NT2/D1 (cell line): ENCODE measurements around the gene CCDC120.
A peak's percentile ranks its signal among the peaks of the same experiment; 100 is the strongest.

Experiments used
- DNase-seq: peaks from one replicate; pipeline ENCODE4 v3.0.0-alpha.2; 2011; ENCODE audit warnings: low read depth, low spot score
- H3K27me3 ChIP-seq: 2 replicates; pipeline ENCODE4 v1.6.0; 2011; ENCODE audit warnings: mild to moderate bottlenecking; ENCODE audit not compliant: insufficient read length, insufficient read depth
- H3K36me3 ChIP-seq: 2 replicates; pipeline ENCODE4 v1.6.1; 2011; ENCODE audit warnings: mild to moderate bottlenecking, low read length, mixed read lengths; ENCODE audit not compliant: insufficient read depth, insufficient read length
- H3K4me1 ChIP-seq: 2 replicates; pipeline ENCODE4 v1.5.1; 2011; ENCODE audit not compliant: insufficient read depth, insufficient read length
- H3K4me3 ChIP-seq: 2 replicates; pipeline ENCODE4 v1.5.1; 2011; ENCODE audit warnings: low read depth; ENCODE audit not compliant: insufficient read length
- H3K9ac ChIP-seq: 2 replicates; pipeline ENCODE4 v1.6.0; 2011; ENCODE audit warnings: low read depth; ENCODE audit not compliant: insufficient read length
- H3K9me3 ChIP-seq: 2 replicates; pipeline ENCODE4 v1.5.1; 2011; ENCODE audit warnings: mild to moderate bottlenecking, low read length; ENCODE audit not compliant: insufficient read depth
- SUZ12 ChIP-seq: IDR thresholded peaks from 2 replicates; pipeline ENCODE4 v1.6.1; 2011; ENCODE audit not compliant: insufficient read length, insufficient read depth; ENCODE audit errors: extremely low read depth
- YY1 ChIP-seq: IDR thresholded peaks from 2 replicates; pipeline ENCODE4 v1.6.1; 2011; ENCODE audit not compliant: insufficient read length, insufficient read depth
- ZNF274 ChIP-seq: IDR thresholded peaks from 2 replicates; pipeline ENCODE4 v1.6.1; 2011; ENCODE audit warnings: mild to moderate bottlenecking, low read depth, low read length

The CCDC120 gene

GRCh38 chrX:49054073-49054762 lies 4.6 kb upstream of the CCDC120 start:
- H3K4me3 ChIP-seq = peak overlapping the region; percentile 60
- H3K27me3 ChIP-seq = no peaks in the 10 kb centered on the region
- TF ChIP-seq SUZ12 (no peak), YY1 (no peak), ZNF274 (no peak)
- H3K9me3 ChIP-seq = no peaks in the 10 kb centered on the region
- DNase-seq = no peak
- H3K4me1 ChIP-seq = peaks cover 3% of the 10 kb centered on the region
- H3K9ac ChIP-seq = peak overlapping the region; percentile 79
- no peaks in the 10 kb centered on the region for H3K36me3 ChIP-seq

GRCh38 chrX:49059201-49059600 lies 402 bp downstream of the CCDC120 start:
- no peak for TF ChIP-seq ZNF274
- no peak for TF ChIP-seq SUZ12
- TF ChIP-seq YY1 = no peak
- Histone ChIP-seq H3K9ac (peak overlapping the region; percentile 81), H3K4me3 (peak overlapping the region; percentile 58)

GRCh38 chrX:49059681-49060085 lies 884 bp downstream of the CCDC120 start:
- no peak for DNase-seq
- Histone ChIP-seq H3K27me3 (no peaks in the 10 kb centered on the region), H3K4me3 (peak overlapping the region; percentile 58), H3K4me1 (peaks cover 14% of the 10 kb centered on the region), H3K9ac (peak overlapping the region; percentile 81), H3K9me3 (no peaks in the 10 kb centered on the region), H3K36me3 (peaks cover 34% of the 10 kb centered on the region)
- TF ChIP-seq ZNF274 (no peak), SUZ12 (no peak), YY1 (no peak)

More at GRCh38 chrX:49059201-49059600, 402 bp downstream of the CCDC120 start:
- H3K36me3 ChIP-seq = peaks cover 29% of the 10 kb centered on the region
- H3K27me3 ChIP-seq = no peaks in the 10 kb centered on the region
- no peaks in the 10 kb centered on the region for H3K9me3 ChIP-seq
- peaks cover 14% of the 10 kb centered on the region for H3K4me1 ChIP-seq
- no peak for DNase-seq

- Histone ChIP-seq H3K36me3 (peaks cover 44% of the 10 kb centered on the region), H3K9me3 (no peaks in the 10 kb centered on the region), H3K4me3 (no peak overlapping the region), H3K27me3 (no peaks in the 10 kb centered on the region), H3K9ac (peak overlapping the region; percentile 42), H3K4me1 (peaks cover 14% of the 10 kb centered on the region)
- no peak for TF ChIP-seq ZNF274
- no peak for TF ChIP-seq YY1
- no peak for TF ChIP-seq SUZ12
- no peak for DNase-seq
Observed at GRCh38 chrX:49060914-49061313, 2.1 kb downstream of the CCDC120 start.

GRCh38 chrX:49061490-49061889 lies 2.7 kb downstream of the CCDC120 start:
- H3K4me3 ChIP-seq = no peak overlapping the region
- H3K36me3 ChIP-seq = peaks cover 49% of the 10 kb centered on the region
- no peaks in the 10 kb centered on the region for H3K9me3 ChIP-seq
- H3K27me3 ChIP-seq = no peaks in the 10 kb centered on the region
- peaks cover 14% of the 10 kb centered on the region for H3K4me1 ChIP-seq
- no peak overlapping the region for H3K9ac ChIP-seq
- DNase-seq = no peak
- TF ChIP-seq SUZ12 = no peak
- TF ChIP-seq YY1 = no peak
- TF ChIP-seq ZNF274 = no peak

GRCh38 chrX:49061916-49062315 lies 3.1 kb downstream of the CCDC120 start:
- TF ChIP-seq ZNF274 = no peak
- TF ChIP-seq YY1 = no peak
- TF ChIP-seq SUZ12 = no peak
- H3K4me3 ChIP-seq = no peak overlapping the region

GRCh38 chrX:49063715-49064114 lies 4.9 kb downstream of the CCDC120 start:
- DNase-seq = no peak
- Histone ChIP-seq H3K36me3 (peaks cover 59% of the 10 kb centered on the region), H3K27me3 (no peaks in the 10 kb centered on the region), H3K4me3 (no peak overlapping the region), H3K4me1 (peaks cover 14% of the 10 kb centered on the region), H3K9ac (no peak overlapping the region), H3K9me3 (no peaks in the 10 kb centered on the region)
- TF ChIP-seq SUZ12 (no peak), ZNF274 (no peak), YY1 (no peak)

More at GRCh38 chrX:49061916-49062315, 3.1 kb downstream of the CCDC120 start:
- peaks cover 54% of the 10 kb centered on the region for H3K36me3 ChIP-seq
- no peaks in the 10 kb centered on the region for H3K9me3 ChIP-seq
- H3K4me1 ChIP-seq = peaks cover 14% of the 10 kb centered on the region
- no peak for DNase-seq
- no peaks in the 10 kb centered on the region for H3K27me3 ChIP-seq
- H3K9ac ChIP-seq = no peak overlapping the region
